CD4-positive, CD25-positive, alpha-beta regulatory T cell (primary cell): ENCODE results near the gene LRRC8D. TPM values are rescaled to one million over a fixed set of nuclear protein-coding genes. Genes with fewer than 3 reads are reported as not detected.

Experiments
- ATAC-seq, 2 donors: fragments of 150-1000 bp; cut with Tn5 transposase; one replicate each; pipeline ENCODE4 v1.10.0; 2021; ENCODE audit warnings: low read depth in 2 of 2, moderate number of reproducible peaks in 2 of 2, moderate library complexity in 1 of 2
- DNase-seq, 3 donors: peaks; one replicate each; pipeline versions ENCODE4 v3.0.0 to v3.0.0-alpha.2; 2012 to 2022; ENCODE audit warnings: mixed read lengths in 1 of 3
- H3K27ac ChIP-seq: one replicate; pipeline ENCODE4 v1.7.0; 2013; ENCODE audit warnings: mild to moderate bottlenecking, low read length; ENCODE audit not compliant: insufficient read depth, poor library complexity, severe bottlenecking
- H3K27me3 ChIP-seq: one replicate; pipeline ENCODE4 v1.7.0; 2013; ENCODE audit warnings: low read length; ENCODE audit not compliant: control insufficient read depth, insufficient read depth
- H3K36me3 ChIP-seq: one replicate; pipeline ENCODE4 v1.7.0; 2013; ENCODE audit warnings: mild to moderate bottlenecking, low read length, moderate library complexity; ENCODE audit not compliant: control insufficient read depth, insufficient read depth
- H3K4me1 ChIP-seq: 2 replicates; pipeline ENCODE4 v1.7.0; 2013; ENCODE audit warnings: mild to moderate bottlenecking, low read length; ENCODE audit not compliant: insufficient read depth, control insufficient read depth, poor library complexity, severe bottlenecking
- H3K4me3 ChIP-seq: one replicate; pipeline ENCODE4 v1.7.0; 2013; ENCODE audit warnings: low read depth, mild to moderate bottlenecking, low read length, moderate library complexity
- H3K9me3 ChIP-seq, 2 experiments: 1 replicate in 1 of 2; 2 replicates in 1 of 2; pipeline ENCODE4 v1.7.0; 2013; ENCODE audit warnings: low read length in 2 of 2, mild to moderate bottlenecking in 1 of 2, moderate library complexity in 1 of 2; ENCODE audit not compliant: control insufficient read depth in 2 of 2
- H3K27ac Mint-ChIP-seq, 3 donors: one replicate each; pipeline ENCODE4 v1.8.0; 2020 to 2022; ENCODE audit warnings: mild to moderate bottlenecking in 3 of 3, mixed read lengths in 3 of 3, moderate library complexity in 2 of 3
- H3K27me3 Mint-ChIP-seq: one replicate; pipeline ENCODE4 v1.8.0; 2022; ENCODE audit warnings: mild to moderate bottlenecking, mixed read lengths
- H3K36me3 Mint-ChIP-seq: one replicate; pipeline ENCODE4 v1.8.0; 2020; ENCODE audit warnings: mixed read lengths
- H3K4me1 Mint-ChIP-seq, 4 donors: one replicate each; pipeline ENCODE4 v1.8.0; 2020 to 2022; ENCODE audit warnings: mixed read lengths in 4 of 4, mild to moderate bottlenecking in 1 of 4
- H3K4me3 Mint-ChIP-seq, 4 donors: one replicate each; pipeline ENCODE4 v1.8.0; 2020 to 2022; ENCODE audit warnings: mild to moderate bottlenecking in 4 of 4, mixed read lengths in 4 of 4, moderate library complexity in 3 of 4
- H3K9me3 Mint-ChIP-seq, 7 donors: one replicate each; pipeline ENCODE4 v1.8.0; 2020 to 2022; ENCODE audit warnings: mixed read lengths in 7 of 7, mild to moderate bottlenecking in 3 of 7, moderate library complexity in 2 of 7
- polyA plus RNA-seq, 4 donors: library from polyadenylated mRNA; unstranded; fragments of 300-500 nt; fragmentation: Illumina TruSeq; gene quantifications; one replicate each; pipeline ENCODE4 v1.2.3, GENCODE V29; 2021
- total RNA-seq: library from RNA; stranded (reverse); gene quantifications from one replicate; pipeline ENCODE4 v1.2.3, GENCODE V29; 2022

LRRC8D gene
- total and polyA plus RNA-seq, 5 donors from 2014 or later, result 23.6 to 69.0 (median 54.5) TPM

- Mint-ChIP-seq H3K27ac (peak overlapping the region in 1 of 3 donors; percentile 0), H3K4me1 (peaks cover 27 to 51% (median 43%) of the 10 kb centered on the region in 4 donors), H3K9me3 (no peaks in the 10 kb centered on the region), H3K4me3 (no peak overlapping the region), H3K27me3 (no peaks in the 10 kb centered on the region), H3K36me3 (peaks cover 37% of the 10 kb centered on the region)
- H3K9me3 ChIP-seq, result no peaks in the 10 kb centered on the region
- H3K27me3 ChIP-seq, result no peaks in the 10 kb centered on the region
- DNase-seq (no peak), ATAC-seq (no peak)
- no peak overlapping the region for H3K27ac ChIP-seq
- H3K4me3 ChIP-seq, result no peak overlapping the region
- peaks cover 3% of the 10 kb centered on the region for H3K36me3 ChIP-seq
- H3K4me1 ChIP-seq, result no peaks in the 10 kb centered on the region
Measured at GRCh38 chr1:89887713-89888112, 66.9 kb downstream of the LRRC8D start.

- Histone ChIP-seq H3K4me1 (no peaks in the 10 kb centered on the region), H3K9me3 (no peaks in the 10 kb centered on the region), H3K4me3 (no peak overlapping the region), H3K36me3 (peaks cover 3% of the 10 kb centered on the region), H3K27ac (no peak overlapping the region), H3K27me3 (no peaks in the 10 kb centered on the region)
- Mint-ChIP-seq H3K27me3 (no peaks in the 10 kb centered on the region), H3K4me1 (peaks cover 27 to 51% (median 42%) of the 10 kb centered on the region in 4 donors), H3K27ac (peak overlapping the region in 1 of 3 donors; percentile 52), H3K9me3 (no peaks in the 10 kb centered on the region), H3K4me3 (no peak overlapping the region), H3K36me3 (peaks cover 37% of the 10 kb centered on the region)
- no peak for DNase-seq
- no peak for ATAC-seq
Measured at GRCh38 chr1:89888480-89889322, 67.9 kb downstream of the LRRC8D start.

- Histone ChIP-seq H3K27ac (no peak overlapping the region), H3K4me1 (no peaks in the 10 kb centered on the region), H3K36me3 (peaks cover 3% of the 10 kb centered on the region), H3K4me3 (no peak overlapping the region), H3K27me3 (no peaks in the 10 kb centered on the region), H3K9me3 (no peaks in the 10 kb centered on the region)
- Mint-ChIP-seq H3K36me3 (peaks cover 37% of the 10 kb centered on the region), H3K9me3 (no peaks in the 10 kb centered on the region), H3K27me3 (no peaks in the 10 kb centered on the region), H3K4me3 (no peak overlapping the region), H3K4me1 (peaks cover 27 to 51% (median 40%) of the 10 kb centered on the region in 4 donors), H3K27ac (no peak overlapping the region)
- ATAC-seq (no peak), DNase-seq (no peak)
Measured at GRCh38 chr1:89889323-89889615, 68.4 kb downstream of the LRRC8D start.

- H3K4me1 Mint-ChIP-seq, result peaks cover 21 to 43% (median 36%) of the 10 kb centered on the region in 4 donors
- no peaks in the 10 kb centered on the region for H3K4me1 ChIP-seq
- H3K4me3 Mint-ChIP-seq, result no peak overlapping the region
- H3K27me3 ChIP-seq, result no peaks in the 10 kb centered on the region
- H3K36me3 ChIP-seq, result peaks cover 3% of the 10 kb centered on the region
- no peak overlapping the region for H3K27ac ChIP-seq
- H3K36me3 Mint-ChIP-seq, result peaks cover 37% of the 10 kb centered on the region
- no peak for ATAC-seq
- H3K4me3 ChIP-seq, result no peak overlapping the region
- H3K9me3 Mint-ChIP-seq, result no peaks in the 10 kb centered on the region
- H3K27me3 Mint-ChIP-seq, result no peaks in the 10 kb centered on the region
- DNase-seq, result no peak
- H3K9me3 ChIP-seq, result no peaks in the 10 kb centered on the region
- peak overlapping the region in 1 of 3 donors; percentile 3 for H3K27ac Mint-ChIP-seq
Measured at GRCh38 chr1:89890085-89890752, 69.4 kb downstream of the LRRC8D start.

- H3K36me3 Mint-ChIP-seq, result peaks cover 26% of the 10 kb centered on the region
- H3K36me3 ChIP-seq, result peaks cover 7% of the 10 kb centered on the region
- ATAC-seq, result no peak
- no peaks in the 10 kb centered on the region for H3K27me3 Mint-ChIP-seq
- H3K4me1 ChIP-seq, result no peaks in the 10 kb centered on the region
- H3K4me3 ChIP-seq, result no peak overlapping the region
- H3K4me3 Mint-ChIP-seq, result no peak overlapping the region
- peaks cover 8 to 35% (median 30%) of the 10 kb centered on the region in 4 donors for H3K4me1 Mint-ChIP-seq
- no peak overlapping the region for H3K27ac ChIP-seq
- H3K9me3 Mint-ChIP-seq, result no peaks in the 10 kb centered on the region
- H3K27me3 ChIP-seq, result no peaks in the 10 kb centered on the region
- no peaks in the 10 kb centered on the region for H3K9me3 ChIP-seq
- no peak for DNase-seq
- no peak overlapping the region for H3K27ac Mint-ChIP-seq
Measured at GRCh38 chr1:89892816-89893215, 72.0 kb downstream of the LRRC8D start.

- H3K4me3 Mint-ChIP-seq, result no peak overlapping the region
- ATAC-seq, result no peak
- peaks cover 8 to 37% (median 26%) of the 10 kb centered on the region in 4 donors for H3K4me1 Mint-ChIP-seq
- no peak for DNase-seq
- H3K9me3 Mint-ChIP-seq, result no peaks in the 10 kb centered on the region
- H3K4me3 ChIP-seq, result no peak overlapping the region
- H3K9me3 ChIP-seq, result no peaks in the 10 kb centered on the region
- H3K27me3 Mint-ChIP-seq, result no peaks in the 10 kb centered on the region
- peaks cover 8% of the 10 kb centered on the region for H3K36me3 ChIP-seq
- H3K27ac Mint-ChIP-seq, result peak overlapping the region in 2 of 3 donors; percentile 15 to 72
- peaks cover 21% of the 10 kb centered on the region for H3K36me3 Mint-ChIP-seq
- no peaks in the 10 kb centered on the region for H3K27me3 ChIP-seq
- H3K27ac ChIP-seq, result no peak overlapping the region
- H3K4me1 ChIP-seq, result no peaks in the 10 kb centered on the region
Measured at GRCh38 chr1:89894210-89895201, 73.7 kb downstream of the LRRC8D start.

GRCh38 chr1:89896105-89896942 lies 75.5 kb downstream of the LRRC8D start:
- Mint-ChIP-seq H3K36me3 (peaks cover 25% of the 10 kb centered on the region), H3K27me3 (no peaks in the 10 kb centered on the region), H3K4me1 (peaks cover 10 to 44% (median 20%) of the 10 kb centered on the region in 4 donors), H3K27ac (peak overlapping the region in 2 of 3 donors; percentile 51 to 96), H3K4me3 (no peak overlapping the region), H3K9me3 (no peaks in the 10 kb centered on the region)
- Histone ChIP-seq H3K36me3 (peaks cover 6% of the 10 kb centered on the region), H3K4me1 (no peaks in the 10 kb centered on the region), H3K27me3 (no peaks in the 10 kb centered on the region), H3K9me3 (no peaks in the 10 kb centered on the region), H3K4me3 (no peak overlapping the region), H3K27ac (no peak overlapping the region)
- DNase-seq (no peak), ATAC-seq (no peak)
